ENCODE data around the gene PATL2.

- TF ChIP-seq EZH2phosphoT487 (IDR thresholded peaks at IDR 0.05; ENCODE audit: insufficient read depth, low read depth) = no peak
- no peak for TF ChIP-seq EZH2 (IDR thresholded peaks at IDR 0.05; ENCODE audit: insufficient read depth, poor library complexity, severe bottlenecking)
Observed at GRCh38 chr15:44663410-44664308, 47.5 kb downstream of the PATL2 start, which contains the start of gene SPG11.
